Activated CD4-positive, alpha-beta T cell treated with anti-CD3 and anti-CD28 coated beads, Interleukin-2, Interleukin-4, amounts not matched to agents 100 ng/mL and 50 ng/mL, durations not matched to agents 16 hours and 8 hours (primary cell): Measurements from ENCODE around the gene TRIM9.

Experiments used
- DNase-seq: peaks from one replicate; pipeline ENCODE4 v3.0.0-alpha.2; 2020; ENCODE audit warnings: low spot score

Gene TRIM9

DNA sequence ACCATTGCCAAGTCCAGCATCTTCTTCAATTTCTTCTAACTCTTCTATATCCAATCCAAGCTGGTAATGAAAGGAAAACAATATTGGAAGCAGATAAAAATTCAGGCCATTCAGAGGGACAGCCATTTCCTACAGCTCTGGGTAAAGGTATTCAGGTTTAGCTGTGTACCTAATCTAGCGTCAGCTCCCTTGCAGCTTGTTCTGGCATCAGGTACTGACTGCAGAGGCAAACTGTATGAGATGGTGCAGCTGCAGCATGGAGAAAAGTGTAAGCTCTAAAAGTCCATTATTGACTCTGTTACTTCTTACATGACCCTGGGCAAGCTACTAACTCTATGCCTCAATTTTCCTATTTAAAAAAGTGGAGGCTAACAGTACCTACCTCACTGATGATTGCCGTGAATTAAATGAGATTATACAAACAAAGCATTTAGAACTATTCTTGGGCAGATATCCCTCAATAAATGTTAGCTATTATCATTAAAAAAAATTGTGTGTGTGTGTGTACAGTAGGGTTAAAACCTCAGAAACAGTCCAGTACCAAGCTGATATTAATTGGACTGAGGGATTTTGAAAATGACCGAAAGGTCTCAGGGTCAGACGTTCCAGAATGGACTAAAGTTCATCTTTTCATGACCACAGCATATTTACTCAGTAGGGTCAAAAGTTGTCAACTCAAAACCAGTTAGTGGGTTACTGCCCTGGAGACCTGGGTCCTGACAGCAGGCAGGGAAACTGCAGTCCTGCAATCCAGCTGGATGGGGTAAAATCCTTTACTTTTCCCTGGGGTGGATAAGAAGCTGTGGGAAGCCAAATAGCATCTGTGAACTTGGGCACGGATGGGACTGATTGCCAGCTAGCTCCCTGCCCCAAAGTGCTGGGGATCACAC is 159.5 kb downstream of the TRIM9 start:
- no peak for DNase-seq

DNA sequence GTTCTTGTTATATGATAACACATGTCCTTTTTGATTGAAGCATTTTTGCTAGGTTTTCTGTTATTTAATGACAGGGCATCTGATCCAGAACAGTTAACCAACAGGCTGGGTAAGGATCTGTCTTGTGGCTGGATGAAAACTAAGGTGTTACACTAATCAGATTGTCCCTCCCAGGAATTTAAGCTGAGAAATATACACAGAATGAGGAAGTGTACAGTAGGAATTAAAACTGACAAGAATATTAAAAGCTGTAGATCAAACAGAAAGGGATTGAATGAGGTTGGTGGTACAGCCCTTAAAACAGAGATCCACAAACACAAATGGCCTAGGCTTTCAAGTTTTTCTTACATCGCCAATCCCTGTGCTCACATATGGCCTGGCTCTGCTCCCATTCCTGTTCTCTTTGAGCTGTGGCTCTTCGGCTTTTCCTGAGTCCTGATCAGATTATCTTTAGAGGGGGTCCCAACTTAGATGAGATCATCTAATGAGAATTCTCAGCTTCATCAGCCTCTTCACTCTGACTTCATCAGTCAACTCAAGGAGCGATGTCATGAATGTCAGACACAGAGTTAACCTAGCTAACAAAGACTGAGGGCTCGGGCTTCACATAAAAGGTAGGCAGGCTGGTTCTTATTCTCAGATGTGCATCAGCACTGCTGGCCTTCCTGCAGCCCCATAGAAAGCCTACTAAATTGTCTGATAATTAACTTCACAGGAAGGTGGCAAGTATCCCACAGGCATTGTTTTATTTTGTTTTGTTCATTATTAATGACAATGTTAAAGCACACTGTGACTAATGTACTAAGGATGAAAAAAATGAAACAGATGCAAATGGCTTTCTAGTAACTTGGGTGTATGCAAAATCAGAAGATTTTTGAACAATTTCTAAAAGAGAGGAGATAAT is 162.1 kb downstream of the TRIM9 start:
- DNase-seq, result no peak

- no peak for DNase-seq
Observed at GRCh38 chr14:50932156-50932555, 162.7 kb downstream of the TRIM9 start.

DNA sequence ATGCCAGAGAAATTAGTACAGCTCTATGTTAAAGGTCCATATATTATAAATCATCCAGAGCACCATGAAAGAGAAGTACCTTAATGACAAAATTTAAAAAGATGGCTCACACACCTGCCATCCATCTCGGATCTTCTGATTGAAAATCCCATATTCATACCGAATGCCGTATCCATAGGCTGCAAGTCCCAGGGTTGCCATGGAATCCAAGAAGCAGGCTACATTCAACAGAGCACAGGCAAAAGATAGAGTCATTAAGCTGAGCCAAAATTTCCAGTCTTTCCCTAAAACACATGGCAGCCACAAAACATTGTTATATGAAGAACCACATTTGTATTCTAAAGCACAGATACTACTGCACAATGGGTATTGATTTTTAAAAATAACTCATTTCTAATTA is 163.3 kb downstream of the TRIM9 start:
- no peak for DNase-seq

DNA sequence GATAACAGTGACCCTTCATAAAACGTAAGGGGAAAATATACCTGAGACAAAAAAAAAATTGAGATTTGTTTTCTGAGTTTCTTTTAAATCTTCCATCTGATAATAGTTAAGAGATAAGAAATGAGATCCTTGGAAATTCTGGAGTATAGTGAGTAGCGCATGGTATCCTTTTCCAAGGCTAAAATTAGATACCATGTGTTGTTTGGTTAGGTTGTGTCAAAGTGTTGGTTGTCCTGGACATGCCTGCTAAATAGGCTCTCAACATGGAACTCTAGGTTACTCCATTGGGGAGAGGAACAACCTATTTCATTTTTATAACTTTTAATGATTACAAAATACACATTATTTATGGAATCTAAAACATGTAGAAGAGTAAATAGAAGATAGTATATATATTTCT is 165.4 kb downstream of the TRIM9 start:
- DNase-seq, result no peak

DNA sequence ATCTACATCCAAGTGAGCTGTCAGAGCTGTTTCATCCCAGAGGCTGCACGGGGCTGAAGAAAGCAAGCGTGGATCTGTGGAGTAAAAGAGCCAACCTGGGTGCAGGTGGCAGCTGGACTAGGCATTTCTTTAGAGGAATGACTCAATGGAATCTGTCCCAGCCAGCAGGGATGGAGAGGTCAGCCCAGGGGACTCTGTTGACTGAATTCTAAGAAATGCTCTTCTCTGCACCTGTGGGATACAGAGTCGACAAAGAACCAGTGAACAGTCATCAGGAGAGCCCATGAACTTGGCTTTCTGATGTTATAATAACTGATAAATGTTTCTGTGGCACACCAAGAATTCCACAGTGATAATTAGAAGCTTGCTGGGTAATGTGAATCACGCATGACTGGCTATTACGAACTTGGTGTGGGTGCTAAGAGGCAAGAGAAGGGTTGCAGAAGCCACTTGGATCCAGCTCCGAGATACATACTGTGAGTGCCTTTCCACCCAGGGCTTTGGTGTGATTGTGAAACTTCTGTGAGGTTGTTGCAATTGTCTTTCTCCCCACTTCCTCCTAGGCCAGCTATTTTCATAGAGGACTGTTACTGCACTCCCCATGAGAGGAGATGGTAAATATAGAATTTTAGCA is 166.8 kb downstream of the TRIM9 start:
- DNase-seq, result no peak

GRCh38 chr14:50926851-50927386 is 168.0 kb downstream of the TRIM9 start:
- no peak for DNase-seq
